ENCODE results near the gene NALCN. TPM values are rescaled to one million over a fixed set of nuclear protein-coding genes. Genes with fewer than 3 reads are reported as not detected.

The NALCN gene
- total and polyA plus RNA-seq, 4 donors, result 0.11 to 0.64 (median 0.37) TPM

DNA sequence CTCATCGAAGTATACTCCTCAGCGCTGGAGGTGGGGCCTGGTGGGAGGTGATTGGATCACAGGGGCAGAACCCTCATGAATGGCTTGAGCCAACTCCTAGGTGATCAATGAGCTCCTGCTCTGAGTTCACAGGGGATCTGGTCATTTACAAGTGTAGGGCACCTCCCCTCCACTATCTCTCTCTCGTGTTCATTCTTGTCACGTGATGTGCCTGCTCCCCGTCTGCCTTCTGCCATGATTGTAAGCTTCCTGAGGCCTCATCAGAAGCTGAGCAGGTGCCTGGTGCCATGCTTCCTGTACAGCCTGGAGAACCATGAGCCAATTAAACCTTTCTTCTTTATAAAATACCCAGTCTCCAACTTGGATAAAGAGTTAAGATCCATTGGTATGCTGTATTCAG, 61.4 kb downstream of the NALCN start:
- no peaks in the 10 kb centered on the region for H3K27me3 ChIP-seq (ENCODE audit: control insufficient read depth in 3 of 3, insufficient read depth in 3 of 3, low read length in 2 of 3)
- DNase-seq (no peak), ATAC-seq (ENCODE audit: insufficient read depth, low FRiP score) (no peak)
- H3K27ac ChIP-seq (ENCODE audit: low read depth in 1 of 2, low read length in 1 of 2), result no peak overlapping the region
- H3K4me3 ChIP-seq, result no peak overlapping the region
- H3K9ac ChIP-seq (ENCODE audit: insufficient read depth in 1 of 2, low read length in 2 of 2), result no peak overlapping the region
- 89 to 91% methylated on average over 5 of the region's 5 CpGs for WGBS, 2 donors
- no peak for TF ChIP-seq CTCF (IDR thresholded peaks at IDR 0.05; ENCODE audit: control extremely low read depth, extremely low read depth)
- H3K36me3 ChIP-seq (ENCODE audit: control insufficient read depth in 4 of 4, insufficient read depth in 4 of 4, low read length in 4 of 4), result no peaks in the 10 kb centered on the region
- no peaks in the 10 kb centered on the region for H3K9me3 ChIP-seq (ENCODE audit: control insufficient read depth in 4 of 4, insufficient read depth in 3 of 4, low read length in 3 of 4)
- no peaks in the 10 kb centered on the region for H3K4me1 ChIP-seq (ENCODE audit: control insufficient read depth in 5 of 5, insufficient read depth in 5 of 5, low read length in 5 of 5)

DNA sequence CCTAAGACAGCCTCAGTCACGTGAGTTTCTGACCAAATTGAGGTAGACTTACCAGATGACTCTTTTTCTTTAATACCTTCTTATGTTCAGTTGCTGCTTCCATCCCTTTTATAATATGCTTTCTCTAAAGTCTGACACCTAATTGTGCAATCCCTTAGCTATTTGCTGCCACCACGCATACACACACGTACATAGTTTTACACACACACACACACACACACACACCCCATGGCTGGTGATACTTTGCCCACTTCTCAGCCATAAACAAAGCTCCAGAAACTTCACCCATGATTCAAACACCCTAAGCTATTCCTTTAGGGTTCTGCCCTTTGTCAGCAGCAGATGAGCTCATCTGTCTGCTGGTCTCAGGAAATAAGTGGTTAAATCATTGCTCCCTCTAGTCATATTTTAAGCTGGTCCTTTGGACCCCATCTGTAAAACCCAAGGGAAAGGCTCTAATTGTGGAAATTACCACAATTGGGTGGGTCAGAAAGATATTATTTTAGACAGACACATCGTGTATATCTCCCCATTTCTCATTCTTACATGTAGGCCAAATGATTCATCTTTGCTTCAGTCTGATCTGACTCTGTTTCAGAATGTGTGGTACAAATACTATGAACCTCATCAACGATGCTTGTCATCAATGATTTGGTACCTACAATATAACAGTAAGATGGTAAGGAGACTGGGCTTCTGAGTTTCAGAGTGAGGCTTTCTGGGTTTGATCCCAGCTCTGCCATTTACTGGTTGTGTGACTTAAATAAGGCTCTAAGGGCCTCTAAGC, 69.2 kb downstream of the NALCN start:
- Histone ChIP-seq H3K9ac (ENCODE audit: insufficient read depth in 1 of 2, low read length in 2 of 2) (no peak overlapping the region), H3K36me3 (ENCODE audit: control insufficient read depth in 4 of 4, insufficient read depth in 4 of 4, low read length in 4 of 4) (no peaks in the 10 kb centered on the region), H3K9me3 (ENCODE audit: control insufficient read depth in 4 of 4, insufficient read depth in 3 of 4, low read length in 3 of 4) (no peaks in the 10 kb centered on the region), H3K27ac (ENCODE audit: low read depth in 1 of 2, low read length in 1 of 2) (no peak overlapping the region), H3K27me3 (ENCODE audit: control insufficient read depth in 3 of 3, insufficient read depth in 3 of 3, low read length in 2 of 3) (peaks cover 0 to 3% (median 0%) of the 10 kb centered on the region in 3 donors), H3K4me1 (ENCODE audit: control insufficient read depth in 5 of 5, insufficient read depth in 5 of 5, low read length in 5 of 5) (no peaks in the 10 kb centered on the region), H3K4me3 (no peak overlapping the region)
- TF ChIP-seq CTCF (IDR thresholded peaks at IDR 0.05; ENCODE audit: control extremely low read depth, extremely low read depth), result no peak
- DNase-seq, result no peak
- 77 to 85% methylated on average over 5 of the region's 5 CpGs for WGBS, 2 donors
- no peak for ATAC-seq (ENCODE audit: insufficient read depth, low FRiP score)

DNA sequence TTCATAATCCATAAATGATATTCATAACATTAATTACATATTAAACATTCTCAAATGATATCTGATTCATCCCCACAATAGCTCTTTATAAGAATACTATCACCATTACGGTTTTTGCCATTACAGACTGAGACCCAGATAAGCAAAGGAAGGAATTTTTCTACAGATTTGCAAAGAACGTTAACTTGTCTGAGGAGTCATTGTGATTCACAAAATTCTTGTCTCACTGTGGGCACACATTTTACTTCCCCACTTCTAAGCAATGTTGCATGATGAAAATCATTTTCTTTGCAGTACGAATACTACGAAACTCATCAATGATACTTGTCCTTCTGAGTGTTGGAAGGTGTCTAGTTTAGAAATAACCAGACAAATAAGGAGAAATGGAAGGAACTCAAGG, 70.1 kb downstream of the NALCN start:
- no peaks in the 10 kb centered on the region for H3K9me3 ChIP-seq (ENCODE audit: control insufficient read depth in 4 of 4, insufficient read depth in 3 of 4, low read length in 3 of 4)
- TF ChIP-seq CTCF (IDR thresholded peaks at IDR 0.05; ENCODE audit: control extremely low read depth, extremely low read depth), result no peak
- no peak overlapping the region for H3K9ac ChIP-seq (ENCODE audit: insufficient read depth in 1 of 2, low read length in 2 of 2)
- DNase-seq (no peak), ATAC-seq (ENCODE audit: insufficient read depth, low FRiP score) (no peak)
- 84 to 90% methylated on average over 4 of the region's 4 CpGs for WGBS, 2 donors
- no peak overlapping the region for H3K4me3 ChIP-seq
- H3K36me3 ChIP-seq (ENCODE audit: control insufficient read depth in 4 of 4, insufficient read depth in 4 of 4, low read length in 4 of 4), result no peaks in the 10 kb centered on the region
- no peaks in the 10 kb centered on the region for H3K4me1 ChIP-seq (ENCODE audit: control insufficient read depth in 5 of 5, insufficient read depth in 5 of 5, low read length in 5 of 5)
- peaks cover 0 to 3% (median 0%) of the 10 kb centered on the region in 3 donors for H3K27me3 ChIP-seq (ENCODE audit: control insufficient read depth in 3 of 3, insufficient read depth in 3 of 3, low read length in 2 of 3)
- no peak overlapping the region for H3K27ac ChIP-seq (ENCODE audit: low read depth in 1 of 2, low read length in 1 of 2)

Measured in lung (tissue), 12 donors.